ENCODE data around the gene BMP8A.

BMP8A gene

GRCh38 chr1:39573736-39574624 is 82.5 kb downstream of the BMP8A start:
- DNase-seq = no peak

GRCh38 chr1:39574646-39575045 is 83.2 kb downstream of the BMP8A start:
- DNase-seq = no peak
